Activated T-helper 2 cell treated with anti-CD3 and anti-CD28 coated beads, Interferon-gamma antibody, Interleukin-2, Interleukin-4, amounts not matched to agents 10 μg/mL and 5 μg/mL and 100 μg/mL, durations not matched to agents 14 hours and 24 hours and 36 hours (primary cell): ENCODE data around the gene KIF26B. TPM values are rescaled to one million over a fixed set of nuclear protein-coding genes. Genes with fewer than 3 reads are reported as not detected.
"Not testable (repeated sequence)": the region's sequence is repeated elsewhere in the genome, so short reads cannot be mapped to it uniquely, and the experiment has no call there.

Experiments used
- DNase-seq: peaks from one replicate; pipeline ENCODE4 v3.0.0; 2021; ENCODE audit warnings: low spot score
- H3K27ac Mint-ChIP-seq: one replicate; pipeline ENCODE4 v1.8.0; 2021; ENCODE audit warnings: mixed read lengths
- H3K27me3 Mint-ChIP-seq: one replicate; pipeline ENCODE4 v1.8.0; 2021; ENCODE audit warnings: low read depth, mixed read lengths
- H3K36me3 Mint-ChIP-seq: one replicate; pipeline ENCODE4 v1.8.0; 2021; ENCODE audit warnings: low read depth, mixed read lengths
- H3K4me1 Mint-ChIP-seq: one replicate; pipeline ENCODE4 v1.8.0; 2021; ENCODE audit warnings: low read depth, mixed read lengths
- H3K4me3 Mint-ChIP-seq: one replicate; pipeline ENCODE4 v1.8.0; 2021; ENCODE audit warnings: low read depth, mild to moderate bottlenecking, moderate library complexity, mixed read lengths
- H3K9me3 Mint-ChIP-seq: one replicate; pipeline ENCODE4 v1.8.0; 2021; ENCODE audit warnings: mixed read lengths
- intact Hi-C: fragments of 100-400 bp; cut with micrococcal nuclease; formaldehyde crosslinking; loops from one replicate; pipeline ENCODE4 v1.15.1; 2023
- total RNA-seq: library from RNA; stranded (reverse); gene quantifications from 2 replicates; pipeline ENCODE4 v1.2.3, GENCODE V29; 2022

Gene KIF26B
- total RNA-seq, 1 donor from 2014 or later, result 0.37 TPM

DNA sequence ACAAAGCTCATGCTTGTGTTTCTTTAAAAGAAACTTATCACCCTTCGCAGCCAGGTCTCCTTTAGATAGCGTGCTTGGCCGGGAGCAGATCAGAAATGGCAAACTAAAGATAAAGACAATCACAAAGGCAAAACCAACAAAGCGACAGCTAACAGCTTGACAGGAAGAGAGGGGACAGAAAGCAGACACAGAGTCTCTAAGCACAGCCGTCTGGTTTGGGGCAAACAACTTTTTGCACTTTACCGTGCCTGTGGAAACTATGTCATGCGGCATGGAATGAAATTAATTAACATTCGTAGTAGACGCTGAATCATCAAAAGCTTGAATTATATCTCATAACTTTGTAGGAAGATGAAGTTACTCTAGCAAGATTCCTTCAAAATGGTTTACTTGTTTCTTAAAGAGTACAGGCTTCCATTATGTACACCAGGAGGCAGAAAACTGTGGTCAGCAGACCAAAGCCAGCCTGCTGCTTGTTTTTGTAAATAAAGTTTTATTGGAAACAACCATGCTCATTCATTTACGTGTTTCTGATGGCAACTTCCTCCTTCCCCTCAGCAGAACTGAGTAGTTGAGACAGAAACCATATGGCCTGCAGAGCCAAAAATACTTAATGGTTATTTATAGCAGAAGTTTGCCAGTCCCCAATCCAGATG lies 183.2 kb downstream of the KIF26B start:
- Mint-ChIP-seq H3K27me3 (peaks cover 1% of the 10 kb centered on the region), H3K4me3 (no peak overlapping the region), H3K27ac (no peak overlapping the region), H3K4me1 (peaks cover 4% of the 10 kb centered on the region), H3K36me3 (no peaks in the 10 kb centered on the region), H3K9me3 (no peaks in the 10 kb centered on the region)
- intact Hi-C loops, result no loop called here
- no peak for DNase-seq

GRCh38 chr1:245338485-245338877 lies 183.7 kb downstream of the KIF26B start:
- H3K4me1 Mint-ChIP-seq, result peaks cover 4% of the 10 kb centered on the region
- intact Hi-C loops, result no loop called here
- H3K4me3 Mint-ChIP-seq, result no peak overlapping the region
- H3K27me3 Mint-ChIP-seq, result peaks cover 1% of the 10 kb centered on the region
- H3K27ac Mint-ChIP-seq, result no peak overlapping the region
- no peaks in the 10 kb centered on the region for H3K9me3 Mint-ChIP-seq
- DNase-seq, result no peak
- H3K36me3 Mint-ChIP-seq, result no peaks in the 10 kb centered on the region

DNA sequence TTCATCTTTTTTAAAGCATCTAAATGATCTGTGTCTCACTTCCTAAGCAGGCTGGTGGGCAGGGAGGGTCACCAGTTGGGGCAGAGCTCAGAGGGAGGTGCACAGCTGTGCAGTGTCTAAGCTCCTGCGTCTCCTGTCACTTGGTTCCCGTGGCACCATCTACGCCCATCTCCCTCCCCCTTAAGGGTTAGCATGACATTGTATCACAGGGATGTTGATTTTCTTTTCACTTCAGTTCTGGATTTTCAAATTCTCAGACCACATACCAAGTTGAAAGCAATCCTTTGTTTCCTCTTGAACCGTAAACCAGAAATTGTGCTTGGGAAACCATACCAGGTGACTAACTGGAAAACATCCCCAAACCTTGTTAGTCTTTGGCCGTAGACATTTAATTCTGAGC lies 187.0 kb downstream of the KIF26B start:
- Mint-ChIP-seq H3K4me1 (peaks cover 3% of the 10 kb centered on the region), H3K27me3 (no peaks in the 10 kb centered on the region), H3K9me3 (no peaks in the 10 kb centered on the region), H3K4me3 (no peak overlapping the region), H3K36me3 (no peaks in the 10 kb centered on the region), H3K27ac (no peak overlapping the region)
- intact Hi-C loops, result no loop called here
- no peak for DNase-seq

DNA sequence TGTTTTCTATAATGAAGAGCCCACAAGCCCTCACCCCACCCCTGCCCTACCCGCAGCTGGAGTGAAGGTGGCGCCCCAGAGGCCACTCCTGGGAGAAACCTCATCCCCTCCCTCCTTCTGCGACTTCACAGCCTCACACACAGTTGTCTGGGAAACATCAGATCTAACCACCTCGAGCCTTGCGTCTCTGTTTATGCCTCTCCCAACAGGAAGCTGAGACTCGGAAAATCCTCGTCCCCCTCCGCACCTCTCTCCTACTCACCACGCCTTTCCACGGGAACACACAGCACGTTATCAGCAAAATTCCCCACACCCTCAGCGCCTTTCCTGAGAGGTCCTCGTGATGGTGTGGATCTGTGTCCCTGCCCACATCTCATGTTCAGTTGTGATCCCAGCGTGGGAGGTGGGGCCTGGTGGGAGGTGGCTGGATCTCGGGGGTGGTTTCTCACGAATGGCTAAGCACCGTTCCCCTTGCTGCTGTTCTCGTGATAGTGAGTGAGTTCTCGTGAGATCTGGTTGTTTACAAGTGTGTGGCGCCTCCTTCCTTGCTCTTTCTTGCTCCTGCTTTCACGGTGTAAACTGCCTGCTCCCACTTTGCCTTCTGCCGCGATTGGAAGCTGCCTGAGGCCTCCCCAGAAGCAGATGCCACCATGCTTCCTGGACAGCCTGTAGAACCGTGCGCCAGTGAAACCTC lies 190.6 kb downstream of the KIF26B start:
- Mint-ChIP-seq H3K36me3 (no peaks in the 10 kb centered on the region), H3K27ac (no peak overlapping the region), H3K9me3 (no peaks in the 10 kb centered on the region), H3K27me3 (no peaks in the 10 kb centered on the region), H3K4me3 (no peak overlapping the region), H3K4me1 (no peaks in the 10 kb centered on the region)
- no peak for DNase-seq
- intact Hi-C loops, result no loop called here

- Mint-ChIP-seq H3K4me3 (no peak overlapping the region), H3K4me1 (peaks cover 2% of the 10 kb centered on the region), H3K36me3 (no peaks in the 10 kb centered on the region), H3K27ac (no peak overlapping the region), H3K27me3 (no peaks in the 10 kb centered on the region), H3K9me3 (no peaks in the 10 kb centered on the region)
- no peak for DNase-seq
- intact Hi-C loops, result no loop called here
Observed at GRCh38 chr1:245348626-245349025, 193.8 kb downstream of the KIF26B start.

DNA sequence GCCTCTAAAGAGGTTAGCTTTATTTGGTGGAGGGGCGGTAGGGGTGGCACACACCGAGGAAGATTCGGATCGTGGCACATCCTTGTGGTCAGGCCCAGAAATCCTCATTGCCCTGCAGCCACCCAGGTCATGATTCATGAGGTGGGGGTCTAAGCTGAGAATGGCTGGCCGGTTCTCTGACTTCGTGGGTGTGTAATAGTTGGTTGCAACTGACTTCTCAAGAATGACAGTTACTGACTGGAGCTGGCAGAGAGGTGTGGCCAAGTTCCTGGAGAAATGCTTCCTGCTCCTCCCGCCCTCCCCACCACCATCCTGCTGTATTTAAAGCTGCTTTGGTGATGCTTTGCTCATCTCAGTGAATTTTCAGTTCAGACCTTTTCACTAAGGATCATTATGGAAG lies 198.6 kb downstream of the KIF26B start:
- Mint-ChIP-seq H3K9me3 (no peaks in the 10 kb centered on the region), H3K27me3 (no peaks in the 10 kb centered on the region), H3K4me1 (peaks cover 6% of the 10 kb centered on the region), H3K27ac (no peak overlapping the region), H3K36me3 (no peaks in the 10 kb centered on the region), H3K4me3 (no peak overlapping the region)
- DNase-seq, result no peak
- intact Hi-C loops, result no loop called here

DNA sequence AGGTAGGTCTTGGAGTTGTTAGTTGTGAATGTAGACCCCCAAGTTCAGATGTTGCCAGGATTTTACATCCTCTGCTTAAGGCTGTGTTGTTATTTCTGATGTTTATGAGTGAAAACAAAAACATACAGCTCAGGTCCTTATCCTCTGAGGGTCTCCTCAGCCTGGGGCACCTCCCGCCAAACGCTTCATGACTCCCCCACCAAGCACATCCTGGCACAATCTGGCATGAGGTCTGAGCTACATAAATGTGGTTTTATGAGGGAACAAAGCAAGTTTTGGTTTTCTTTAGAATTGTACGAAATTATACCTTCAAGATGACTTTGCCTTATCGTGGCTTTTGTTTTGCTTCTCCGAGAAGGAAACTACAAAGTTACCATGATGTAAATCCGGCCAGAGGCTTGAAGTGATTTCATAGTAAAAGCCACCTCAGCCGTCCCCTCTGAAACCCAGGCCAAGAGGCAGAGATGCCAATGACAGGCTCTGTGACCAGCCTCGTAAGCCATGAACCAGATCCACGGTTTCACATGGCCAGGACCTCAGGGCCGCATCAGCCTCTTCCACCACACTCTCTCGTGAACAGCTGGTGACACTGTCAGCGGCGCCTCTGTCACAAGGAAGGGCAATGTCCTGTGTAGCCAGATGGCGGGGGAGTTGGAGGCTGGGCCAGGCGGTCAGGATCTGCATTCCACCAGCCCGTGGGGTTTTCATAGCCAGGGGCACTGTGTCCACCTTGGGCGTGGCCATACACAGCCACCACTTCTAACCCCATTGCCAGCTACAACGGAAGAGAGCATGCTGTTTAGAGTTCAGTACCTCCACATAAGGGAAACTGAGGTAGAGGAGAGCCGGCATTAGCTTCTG lies 199.4 kb downstream of the KIF26B start:
- intact Hi-C loops, result no loop called here
- Mint-ChIP-seq H3K4me1 (peaks cover 6% of the 10 kb centered on the region), H3K27me3 (no peaks in the 10 kb centered on the region), H3K4me3 (no peak overlapping the region), H3K9me3 (no peaks in the 10 kb centered on the region), H3K36me3 (no peaks in the 10 kb centered on the region), H3K27ac (no peak overlapping the region)
- DNase-seq, result no peak

GRCh38 chr1:245355851-245356630 lies 201.3 kb downstream of the KIF26B start:
- DNase-seq, H3K27me3 Mint-ChIP-seq, H3K4me1 Mint-ChIP-seq, H3K9me3 Mint-ChIP-seq, H3K36me3 Mint-ChIP-seq, intact Hi-C loops, H3K4me3 Mint-ChIP-seq, H3K27ac Mint-ChIP-seq: not testable (repeated sequence)

- no peaks in the 10 kb centered on the region for H3K36me3 Mint-ChIP-seq
- DNase-seq, result no peak
Observed at GRCh38 chr1:245356891-245357585, 202.3 kb downstream of the KIF26B start.

DNA sequence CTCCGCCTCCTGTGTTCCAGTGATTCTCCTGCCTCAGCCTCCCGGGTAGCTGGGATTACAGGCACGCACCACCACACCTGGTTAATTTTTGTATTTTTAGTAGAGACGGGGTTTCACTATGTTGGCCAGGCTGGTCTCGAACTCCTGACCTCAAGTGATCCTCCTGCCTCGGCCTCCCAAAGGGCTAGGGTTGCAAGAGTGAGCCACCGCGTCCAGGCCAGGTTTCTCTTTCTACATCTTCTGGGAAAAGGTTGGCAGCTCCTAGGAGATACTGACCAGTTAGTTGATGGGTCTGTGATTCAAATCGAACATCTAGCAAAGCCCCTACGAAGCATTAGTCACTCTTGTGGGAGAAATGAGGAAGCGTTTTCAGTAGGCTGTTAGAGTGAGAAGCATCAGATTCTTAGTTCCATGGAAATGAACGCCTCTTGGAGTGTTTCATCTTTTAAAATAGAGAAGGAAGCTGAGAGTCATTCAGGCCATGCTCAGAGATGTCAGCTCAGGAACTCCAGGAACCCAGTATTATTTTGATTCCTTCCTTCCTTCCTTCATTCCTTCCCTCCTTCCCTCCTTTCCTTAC lies 204.4 kb downstream of the KIF26B start:
- H3K9me3 Mint-ChIP-seq, H3K4me3 Mint-ChIP-seq, H3K4me1 Mint-ChIP-seq, intact Hi-C loops, H3K27ac Mint-ChIP-seq, DNase-seq, H3K27me3 Mint-ChIP-seq, H3K36me3 Mint-ChIP-seq: not testable (repeated sequence)

More at GRCh38 chr1:245356891-245357585, 202.3 kb downstream of the KIF26B start:
- H3K27me3 Mint-ChIP-seq, result no peaks in the 10 kb centered on the region
- no peak overlapping the region for H3K27ac Mint-ChIP-seq
- H3K4me1 Mint-ChIP-seq, result peaks cover 6% of the 10 kb centered on the region
- intact Hi-C loops, result no loop called here
- H3K4me3 Mint-ChIP-seq, result no peak overlapping the region
- H3K9me3 Mint-ChIP-seq, result no peaks in the 10 kb centered on the region

- Mint-ChIP-seq H3K36me3 (no peaks in the 10 kb centered on the region), H3K27ac (no peak overlapping the region), H3K27me3 (peaks cover 2% of the 10 kb centered on the region), H3K4me1 (no peaks in the 10 kb centered on the region), H3K4me3 (no peak overlapping the region), H3K9me3 (no peaks in the 10 kb centered on the region)
- no peak for DNase-seq
- intact Hi-C loops, result no loop called here
Observed at GRCh38 chr1:245361065-245361464, 206.3 kb downstream of the KIF26B start.

- intact Hi-C loops, result no loop called here
- no peak for DNase-seq
- no peaks in the 10 kb centered on the region for H3K36me3 Mint-ChIP-seq
- H3K27me3 Mint-ChIP-seq, result peaks cover 2% of the 10 kb centered on the region
- no peaks in the 10 kb centered on the region for H3K4me1 Mint-ChIP-seq
- H3K9me3 Mint-ChIP-seq, result no peaks in the 10 kb centered on the region
- H3K4me3 Mint-ChIP-seq, result no peak overlapping the region
- no peak overlapping the region for H3K27ac Mint-ChIP-seq
Observed at GRCh38 chr1:245361951-245362350, 207.2 kb downstream of the KIF26B start.
